Vagina (tissue), 2 donors: ENCODE data around the gene POLD1.
A peak's percentile ranks its signal among the peaks of the same experiment; 100 is the strongest.

Experiments
- POLR2A ChIP-seq, 2 donors: fragments of 450-650 bp; IDR thresholded peaks; one replicate each; pipeline ENCODE4 v1.6.1; 2017; ENCODE audit warnings: antibody characterized with exemption in 2 of 2, mild to moderate bottlenecking in 2 of 2, moderate library complexity in 2 of 2
- POLR2AphosphoS5 ChIP-seq, 2 donors: sonication (generic); formaldehyde crosslinking; IDR thresholded peaks; one replicate each; pipeline ENCODE4 v1.9.0; 2017; ENCODE audit warnings: antibody characterized with exemption in 2 of 2, mild to moderate bottlenecking in 2 of 2, low read depth in 1 of 2; ENCODE audit not compliant: insufficient read depth in 1 of 2
- TF ChIP-seq, protein P1 (sequence below), 3 experiments: fragments of 450-650 bp in 2 of 3; fragments of 200-600 bp in 1 of 3; sonication (generic) in 1 of 3; IDR thresholded peaks; one replicate each; pipeline ENCODE4 v1.5.1; 2017 to 2019; ENCODE audit warnings: antibody characterized with exemption in 3 of 3, mild to moderate bottlenecking in 2 of 3, moderate library complexity in 2 of 3

DNA sequence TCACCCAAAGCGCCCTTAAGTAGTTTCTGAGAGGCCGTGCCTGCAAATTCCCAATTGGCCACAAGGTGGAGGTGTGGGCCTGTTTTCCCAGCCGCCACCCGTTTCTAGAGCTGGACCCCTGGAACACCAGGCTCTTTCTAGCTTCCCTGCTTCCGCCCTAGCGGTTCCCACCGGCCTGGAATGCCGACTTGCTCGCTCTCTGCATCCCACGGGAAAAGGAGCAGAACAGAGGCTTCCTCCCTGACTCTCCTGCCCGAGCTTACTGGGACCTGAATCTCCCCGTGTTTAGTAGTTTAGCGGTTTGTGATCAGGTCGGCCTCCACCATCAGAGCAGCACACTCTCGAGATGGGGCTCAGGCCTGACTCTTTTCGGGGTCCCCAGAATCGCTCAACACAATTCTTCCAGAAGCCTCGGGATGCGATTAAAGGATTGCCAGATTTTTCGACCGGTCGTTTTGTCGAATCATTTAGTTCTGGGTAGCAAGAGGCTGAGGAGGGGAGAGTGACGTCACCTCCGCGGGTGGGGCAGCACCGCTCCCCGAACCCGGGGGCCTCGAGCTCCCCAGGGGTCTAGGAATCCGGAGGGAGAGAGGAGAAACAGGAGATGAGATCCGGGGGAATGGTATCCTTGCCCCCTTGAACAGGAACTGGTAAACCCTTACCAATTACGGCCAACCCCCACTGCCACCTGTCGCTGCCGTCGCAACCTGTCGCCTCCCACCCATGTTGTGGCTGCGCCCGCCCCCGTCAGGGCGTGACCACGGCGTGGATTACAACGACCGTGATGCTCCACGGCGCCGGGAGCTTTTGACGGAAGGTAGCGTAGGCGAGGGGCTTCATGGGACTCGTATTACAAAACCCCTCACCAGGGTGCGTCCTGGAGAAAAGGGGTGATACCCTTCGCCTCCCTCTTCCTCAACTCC is 26.7 kb upstream of the POLD1 start:
- TF ChIP-seq, protein P1, sequence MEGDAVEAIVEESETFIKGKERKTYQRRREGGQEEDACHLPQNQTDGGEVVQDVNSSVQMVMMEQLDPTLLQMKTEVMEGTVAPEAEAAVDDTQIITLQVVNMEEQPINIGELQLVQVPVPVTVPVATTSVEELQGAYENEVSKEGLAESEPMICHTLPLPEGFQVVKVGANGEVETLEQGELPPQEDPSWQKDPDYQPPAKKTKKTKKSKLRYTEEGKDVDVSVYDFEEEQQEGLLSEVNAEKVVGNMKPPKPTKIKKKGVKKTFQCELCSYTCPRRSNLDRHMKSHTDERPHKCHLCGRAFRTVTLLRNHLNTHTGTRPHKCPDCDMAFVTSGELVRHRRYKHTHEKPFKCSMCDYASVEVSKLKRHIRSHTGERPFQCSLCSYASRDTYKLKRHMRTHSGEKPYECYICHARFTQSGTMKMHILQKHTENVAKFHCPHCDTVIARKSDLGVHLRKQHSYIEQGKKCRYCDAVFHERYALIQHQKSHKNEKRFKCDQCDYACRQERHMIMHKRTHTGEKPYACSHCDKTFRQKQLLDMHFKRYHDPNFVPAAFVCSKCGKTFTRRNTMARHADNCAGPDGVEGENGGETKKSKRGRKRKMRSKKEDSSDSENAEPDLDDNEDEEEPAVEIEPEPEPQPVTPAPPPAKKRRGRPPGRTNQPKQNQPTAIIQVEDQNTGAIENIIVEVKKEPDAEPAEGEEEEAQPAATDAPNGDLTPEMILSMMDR (IDR thresholded peaks at IDR 0.05), result peak; percentile 74 to 88 (median 81)
- peak in 1 of 2 donors; percentile 51 for TF ChIP-seq POLR2AphosphoS5 (IDR thresholded peaks at IDR 0.05; ENCODE audit: insufficient read depth in 1 of 2, low read depth in 1 of 2)
- no peak for TF ChIP-seq POLR2A (IDR thresholded peaks at IDR 0.05)
